OCI-LY7 (cell line): Measurements from ENCODE around the gene CCDC12.

Source experiments
- CTCF ChIP-seq: fragments of 200-600 bp; sonication (generic); conservative IDR thresholded peaks from 2 replicates; pipeline ENCODE4 v1.5.1; 2014; ENCODE audit warnings: mild to moderate bottlenecking, antibody characterized with exemption, low read length, moderate library complexity, mixed read lengths
- EZH2phosphoT487 ChIP-seq: fragments of 200-600 bp; sonication (generic); IDR thresholded peaks from 2 replicates; pipeline ENCODE4 v1.6.1; 2018; ENCODE audit warnings: low read depth, borderline replicate concordance, mild to moderate bottlenecking, mixed run types, antibody characterized with exemption, low read length, moderate library complexity, mixed read lengths

- TF ChIP-seq CTCF (no peak), EZH2phosphoT487 (no peak)
These were observed 92.1 kb downstream of the CCDC12 start for GRCh38 chr3:46884427-46884826.
